Body of pancreas (tissue), 4 donors: ENCODE measurements around the gene HES2. TPM values are rescaled to one million over a fixed set of nuclear protein-coding genes. Genes with fewer than 3 reads are reported as not detected.

Experiments
- ATAC-seq: fragments of 150-250 bp; one replicate; pipeline ENCODE4 v1.9.1; 2016
- DNase-seq, 4 donors: peaks; one replicate each; pipeline ENCODE4 v3.0.0-alpha.2; 2019
- H3K27ac ChIP-seq, 4 donors: fragments of 200-600 bp; sonication (generic); 1 replicate in 3 of 4; 2 replicates in 1 of 4; pipeline versions ENCODE4 v1.5.1 to v1.6.1; 2016 to 2019; ENCODE audit warnings: mild to moderate bottlenecking in 1 of 4, mixed read lengths in 1 of 4, moderate library complexity in 1 of 4
- H3K27me3 ChIP-seq, 2 donors: fragments of 200-600 bp; sonication (generic); one replicate each; pipeline ENCODE4 v1.6.0; 2016; ENCODE audit warnings: mild to moderate bottlenecking in 1 of 2
- H3K36me3 ChIP-seq, 2 donors: fragments of 200-600 bp; sonication (generic); replicated peaks in 1 of 2; 2 replicates each; pipeline ENCODE4 v1.5.1; 2016; ENCODE audit warnings: low read depth in 2 of 2; ENCODE audit not compliant: insufficient read depth in 1 of 2
- H3K4me1 ChIP-seq: fragments of 200-600 bp; sonication (generic); one replicate; pipeline ENCODE4 v1.6.0; 2016
- H3K4me3 ChIP-seq, 2 donors: fragments of 200-600 bp; sonication (generic); 1 replicate in 1 of 2; 2 replicates in 1 of 2; pipeline ENCODE4 v1.5.1; 2016 to 2019
- H3K9me3 ChIP-seq, 3 donors: fragments of 200-600 bp; sonication (generic); 1 replicate in 2 of 3; 2 replicates in 1 of 3; pipeline ENCODE4 v1.5.1; 2016
- CTCF ChIP-seq, 7 experiments: fragments of 450-650 bp in 4 of 7; fragments of 200-600 bp in 3 of 7; sonication (generic) in 3 of 7; IDR thresholded peaks; one replicate each; pipeline ENCODE4 v1.5.1; 2016 to 2019; ENCODE audit warnings: antibody characterized with exemption in 7 of 7
- POLR2A ChIP-seq, 3 donors: fragments of 450-650 bp; IDR thresholded peaks; one replicate each; pipeline ENCODE4 v1.6.1; 2016; ENCODE audit warnings: antibody characterized with exemption in 3 of 3, mild to moderate bottlenecking in 2 of 3
- WGBS, 2 donors: methylation state at CpG; one replicate each; pipeline ENCODE4 v1.1.5; 2017; 5-methylcytosine and 5-hydroxymethylcytosine counted together
- intact Hi-C: fragments of 100-400 bp; cut with DNase I; formaldehyde crosslinking; loops from one replicate; pipeline ENCODE4 v1.15.1; 2023
- total RNA-seq, 2 donors: library from RNA; depleted of rRNA; stranded (reverse); fragments of >200 nt; gene quantifications; one replicate each; pipeline ENCODE4 v1.1.0, GENCODE V29; 2016

The HES2 gene
- total RNA-seq, 2 donors from 2014 or later = 0.26 TPM; not detected in 1

- Histone ChIP-seq H3K4me1 (peaks cover 40% of the 10 kb centered on the region), H3K4me3 (no peak overlapping the region), H3K27ac (no peak overlapping the region), H3K9me3 (no peaks in the 10 kb centered on the region), H3K27me3 (peaks cover 0 to 38% of the 10 kb centered on the region in 2 donors), H3K36me3 (no peaks in the 10 kb centered on the region)
- no peak for TF ChIP-seq CTCF (IDR thresholded peaks at IDR 0.05)
- TF ChIP-seq POLR2A (IDR thresholded peaks at IDR 0.05) = no peak
- intact Hi-C loops = no loop called here
- ATAC-seq (no peak), DNase-seq (no peak)
- 81 to 86% methylated on average over 5 of the region's 5 CpGs for WGBS, 2 donors
These were observed 2.8 kb downstream of the HES2 start for GRCh38 chr1:6416906-6417305.

- no peak overlapping the region for H3K27ac ChIP-seq
- peaks cover 40% of the 10 kb centered on the region for H3K4me1 ChIP-seq
- WGBS, 2 donors = 74 to 80% methylated on average over 3 to 5 of the region's 8 CpGs
- no peaks in the 10 kb centered on the region for H3K36me3 ChIP-seq
- intact Hi-C loops = no loop called here
- H3K9me3 ChIP-seq = no peaks in the 10 kb centered on the region
- H3K27me3 ChIP-seq = peaks cover 0 to 38% of the 10 kb centered on the region in 2 donors
- TF ChIP-seq CTCF (IDR thresholded peaks at IDR 0.05) (no peak), POLR2A (IDR thresholded peaks at IDR 0.05) (no peak)
- H3K4me3 ChIP-seq = no peak overlapping the region
- no peak for DNase-seq
- ATAC-seq = no peak
These were observed 3.4 kb downstream of the HES2 start for GRCh38 chr1:6416295-6416656.

- no peak for ATAC-seq
- no peak for TF ChIP-seq CTCF (IDR thresholded peaks at IDR 0.05)
- no peak for TF ChIP-seq POLR2A (IDR thresholded peaks at IDR 0.05)
- no peak overlapping the region for H3K4me3 ChIP-seq
- H3K36me3 ChIP-seq = no peaks in the 10 kb centered on the region
- intact Hi-C loops = no loop called here
- H3K9me3 ChIP-seq = no peaks in the 10 kb centered on the region
- peaks cover 35% of the 10 kb centered on the region for H3K4me1 ChIP-seq
- no peak overlapping the region for H3K27ac ChIP-seq
- DNase-seq = no peak
- H3K27me3 ChIP-seq = peaks cover 0 to 30% of the 10 kb centered on the region in 2 donors
- WGBS, 2 donors = 38 to 42% methylated on average over 12 to 17 of the region's 17 CpGs
These were observed 4.7 kb downstream of the HES2 start for GRCh38 chr1:6414881-6415626.

- WGBS, 2 donors = 4 to 12% methylated on average over 5 to 15 of the region's 15 CpGs
- intact Hi-C loops = no loop called here
- ATAC-seq (peak; percentile 51), DNase-seq (peak in 2 of 4 donors; percentile 33 to 49)
- Histone ChIP-seq H3K27ac (no peak overlapping the region), H3K4me1 (peaks cover 29% of the 10 kb centered on the region), H3K27me3 (peaks cover 0 to 24% of the 10 kb centered on the region in 2 donors), H3K4me3 (no peak overlapping the region), H3K36me3 (no peaks in the 10 kb centered on the region), H3K9me3 (no peaks in the 10 kb centered on the region)
- no peak for TF ChIP-seq POLR2A (IDR thresholded peaks at IDR 0.05)
- peak in 6 of 7 experiments; percentile 6 to 37 (median 26) for TF ChIP-seq CTCF (IDR thresholded peaks at IDR 0.05)
These were observed 5.3 kb downstream of the HES2 start for GRCh38 chr1:6414443-6414844.

- peaks cover 0 to 8% of the 10 kb centered on the region in 2 donors for H3K27me3 ChIP-seq
- intact Hi-C loops = no loop called here
- no peaks in the 10 kb centered on the region for H3K9me3 ChIP-seq
- ATAC-seq (no peak), DNase-seq (no peak)
- 34 to 41% methylated on average over 6 of the region's 6 CpGs for WGBS, 2 donors
- H3K4me1 ChIP-seq = peaks cover 19% of the 10 kb centered on the region
- H3K27ac ChIP-seq = no peak overlapping the region
- no peaks in the 10 kb centered on the region for H3K36me3 ChIP-seq
- no peak for TF ChIP-seq CTCF (IDR thresholded peaks at IDR 0.05)
- TF ChIP-seq POLR2A (IDR thresholded peaks at IDR 0.05) = no peak
- H3K4me3 ChIP-seq = no peak overlapping the region
These were observed 6.8 kb downstream of the HES2 start for GRCh38 chr1:6412896-6413295.
